ENCODE results near the gene ADAMTS7. TPM values are rescaled to one million over a fixed set of nuclear protein-coding genes. Genes with fewer than 3 reads are reported as not detected.
A peak's percentile ranks its signal among the peaks of the same experiment; 100 is the strongest.
"Not testable (repeated sequence)": the region's sequence is repeated elsewhere in the genome, so short reads cannot be mapped to it uniquely, and the experiment has no call there.

The ADAMTS7 gene
- polyA plus RNA-seq, 3 donors, result 25.2 to 38.8 (median 34.1) TPM

DNA sequence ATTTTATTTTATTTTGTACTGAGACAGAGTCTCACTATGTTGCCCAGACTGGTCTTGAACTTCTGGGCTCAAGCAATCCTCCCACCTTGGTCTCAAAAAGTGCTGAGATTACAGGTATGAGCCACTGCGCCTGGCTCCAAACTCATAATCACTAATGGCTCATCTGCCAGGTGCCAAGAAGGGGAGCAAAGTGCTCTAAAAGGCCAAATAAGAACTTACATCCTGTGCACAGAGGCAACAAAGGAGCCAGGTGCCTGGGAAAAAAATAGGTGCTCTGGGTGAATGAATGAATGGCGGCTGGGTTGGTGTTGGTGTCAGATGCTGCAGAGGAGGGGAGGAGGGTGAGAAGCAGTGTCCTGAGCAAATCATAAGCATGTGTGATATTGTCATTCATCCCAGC is 25.9 kb upstream of the ADAMTS7 start:
- no peak for DNase-seq

DNA sequence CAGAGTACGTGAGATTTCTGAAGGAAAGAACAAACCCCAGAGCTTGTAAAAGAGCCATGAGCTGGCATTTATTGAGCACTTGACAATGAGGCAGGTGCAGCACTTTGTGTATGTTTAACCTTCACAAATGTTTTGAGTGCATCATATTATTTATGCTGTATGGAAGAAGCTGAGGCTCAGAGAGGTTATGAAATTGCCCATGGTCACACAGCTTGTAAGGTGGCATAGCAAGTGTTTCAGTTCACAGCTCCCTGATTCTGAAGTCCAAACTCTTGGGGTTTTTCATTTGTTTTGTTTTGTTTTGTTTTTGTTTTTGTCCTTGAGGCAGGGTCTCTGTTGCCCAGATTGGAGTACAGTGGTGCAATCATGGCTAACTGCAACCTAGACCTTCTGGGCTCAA is 25.1 kb upstream of the ADAMTS7 start:
- DNase-seq, result no peak

GRCh38 chr15:78831229-78832207 is 20.3 kb upstream of the ADAMTS7 start:
- no peak for DNase-seq

- no peak for DNase-seq
Observed at GRCh38 chr15:78830514-78831228, 19.4 kb upstream of the ADAMTS7 start.

DNA sequence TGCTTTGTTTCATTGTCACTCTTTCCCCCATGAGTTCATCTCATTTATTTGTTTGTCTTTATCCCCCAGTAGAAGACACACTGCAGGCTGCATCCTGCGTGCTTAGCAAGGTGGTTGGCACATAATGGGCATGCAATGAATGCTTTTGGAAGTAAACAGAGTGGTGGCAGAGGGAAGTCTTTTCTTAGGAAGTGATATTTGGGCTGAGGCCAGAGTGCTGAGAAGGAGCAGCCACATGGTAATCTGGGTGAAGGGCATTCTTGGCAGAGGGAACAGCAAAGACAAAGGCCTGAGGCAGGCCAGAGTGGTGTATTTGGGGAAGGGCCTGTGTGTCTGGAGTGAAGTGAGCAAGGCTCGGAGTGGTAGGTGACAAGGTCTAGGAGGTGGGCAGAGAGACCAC is 17.7 kb upstream of the ADAMTS7 start:
- DNase-seq, result no peak

GRCh38 chr15:78822514-78822913 is 11.2 kb upstream of the ADAMTS7 start:
- DNase-seq, result no peak

DNA sequence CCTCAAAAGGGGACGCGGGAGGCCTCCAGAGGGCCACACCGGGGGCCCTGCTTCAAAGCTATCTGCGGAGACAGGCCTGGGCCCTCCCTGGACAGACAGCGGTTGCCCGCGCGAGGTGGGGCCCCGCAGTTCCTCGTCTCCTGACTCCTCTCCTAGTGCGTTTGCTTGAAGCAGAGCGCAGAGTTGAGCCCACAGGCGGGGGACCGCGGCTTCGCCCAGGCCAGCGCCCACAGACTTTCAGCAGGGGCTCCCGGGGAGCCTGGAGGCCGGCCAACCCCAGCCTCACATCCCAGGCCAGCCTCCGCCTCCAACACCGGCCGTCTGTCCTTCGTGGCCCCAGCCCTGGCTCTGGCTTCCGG is 540 bp upstream of the ADAMTS7 start:
- no peak for DNase-seq

DNA sequence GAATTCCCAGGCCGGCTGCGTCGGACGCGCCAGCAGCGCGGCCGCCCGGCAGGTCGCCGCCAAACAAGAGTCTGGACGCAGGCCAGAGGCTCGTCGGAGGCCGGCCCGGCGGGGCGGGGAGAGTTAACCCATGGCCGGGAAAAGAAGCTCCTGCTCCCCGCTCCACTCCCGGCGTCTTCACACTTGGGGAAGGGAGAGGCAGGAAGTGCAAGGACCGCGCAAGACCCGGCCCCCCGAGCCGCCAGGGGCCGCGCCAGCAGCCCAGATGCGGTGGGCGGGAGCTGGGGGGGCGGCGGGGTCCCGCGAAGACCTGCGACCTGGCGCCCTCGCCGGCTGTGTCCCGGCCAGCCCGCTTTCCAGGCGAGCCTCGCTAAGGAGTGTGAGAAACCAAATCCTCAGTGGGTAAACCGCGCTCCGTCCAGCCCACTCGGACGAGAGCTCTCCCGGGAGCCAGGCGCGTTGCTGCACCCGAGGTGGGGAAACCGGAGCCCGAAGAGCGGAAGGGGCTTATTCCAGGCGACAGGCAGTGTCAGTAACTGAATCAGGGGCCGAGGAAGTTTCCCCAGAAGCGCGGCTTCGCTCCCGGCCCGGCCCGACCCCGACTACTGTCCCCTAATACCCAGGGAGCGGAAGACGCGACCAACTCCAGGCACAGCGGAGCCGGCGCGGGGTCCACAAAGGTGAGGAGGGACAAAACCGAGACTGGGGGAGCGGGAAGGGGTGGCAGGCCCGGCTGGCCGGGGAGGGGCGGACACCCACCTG is 721 bp downstream of the ADAMTS7 start:
- peak; percentile 57 for DNase-seq

DNA sequence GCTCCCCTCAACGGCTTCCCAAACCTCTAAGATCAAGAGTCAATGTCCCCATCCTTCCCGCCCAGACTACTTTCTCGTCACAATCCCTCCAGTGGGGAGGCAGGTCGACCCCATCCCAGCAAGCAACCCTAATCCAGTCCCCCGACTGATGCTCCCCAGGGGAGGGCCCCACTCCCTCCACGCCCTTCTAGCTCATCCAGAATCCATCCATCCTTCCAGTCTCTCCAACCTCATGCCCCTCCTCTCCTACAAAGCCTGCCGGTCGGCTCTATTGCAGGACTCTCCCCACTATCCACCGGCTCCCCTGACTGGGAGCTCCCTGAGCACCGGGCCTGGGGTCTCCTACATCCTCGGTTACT is 1.3 kb downstream of the ADAMTS7 start:
- no peak for DNase-seq

DNA sequence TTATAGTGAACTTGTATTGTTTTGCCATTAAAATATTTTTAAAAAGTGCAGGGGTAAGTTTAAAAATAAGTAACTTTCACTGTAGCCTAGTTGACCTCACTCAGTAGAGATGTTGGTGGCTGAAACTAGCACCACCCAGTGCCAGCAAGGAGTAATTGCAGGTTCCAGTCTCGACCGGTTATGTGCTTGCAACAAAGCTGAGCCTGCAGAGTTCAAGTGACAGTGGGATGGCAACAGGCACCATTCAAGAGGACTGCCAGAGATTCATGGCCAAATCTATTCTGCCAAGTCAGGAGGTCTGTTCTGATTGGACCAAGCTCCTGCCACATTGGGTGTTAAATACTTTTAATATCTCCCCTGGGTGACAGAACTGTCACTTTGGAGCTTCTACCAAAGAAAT is 2.7 kb downstream of the ADAMTS7 start:
- no peak for DNase-seq

- DNase-seq, result no peak
Observed at GRCh38 chr15:78807359-78807758, 3.9 kb downstream of the ADAMTS7 start.

DNA sequence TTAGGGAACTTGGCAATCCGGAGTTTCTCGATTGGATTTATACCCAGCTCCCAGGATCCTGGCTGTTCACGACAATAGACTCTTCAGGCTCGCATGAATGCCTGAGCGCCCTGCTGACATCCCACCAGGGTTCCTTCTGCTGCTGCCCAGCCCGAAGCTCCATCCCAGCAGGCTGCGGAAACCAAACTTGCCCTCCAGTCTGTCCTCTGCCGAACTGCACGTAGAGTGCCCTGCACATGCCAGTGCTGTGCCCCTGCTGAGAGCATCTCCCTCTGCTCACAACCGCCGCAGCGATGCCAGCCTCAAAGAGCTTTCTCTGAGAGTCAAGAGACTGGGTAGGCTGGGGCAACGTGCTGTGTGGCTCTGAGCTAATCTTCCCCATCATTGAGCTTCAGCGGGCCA is 6.9 kb downstream of the ADAMTS7 start:
- no peak for DNase-seq

DNA sequence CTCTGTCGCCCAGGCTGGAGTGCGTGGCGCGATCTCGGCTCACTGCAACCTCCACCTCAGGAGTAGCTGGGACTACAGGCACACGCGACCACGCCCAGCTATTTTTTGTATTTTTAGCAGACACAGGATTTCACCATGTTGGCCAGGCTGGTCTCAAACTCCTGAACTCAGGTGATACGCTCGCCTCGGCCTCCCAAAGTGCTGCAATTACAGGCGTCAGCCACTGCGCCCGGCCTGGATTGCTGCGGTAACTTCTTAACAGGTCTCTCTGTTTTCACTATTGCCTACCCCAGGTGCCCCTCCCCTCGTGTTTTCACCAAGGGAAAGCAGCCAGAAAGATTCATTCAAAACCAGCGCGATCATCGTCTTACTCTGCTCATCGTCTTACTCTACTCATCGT is 10.5 kb downstream of the ADAMTS7 start:
- no peak for DNase-seq

- DNase-seq, result no peak
Observed at GRCh38 chr15:78800189-78800588, 11.1 kb downstream of the ADAMTS7 start.

GRCh38 chr15:78799102-78799501 is 12.2 kb downstream of the ADAMTS7 start:
- DNase-seq, result not testable (repeated sequence)

DNA sequence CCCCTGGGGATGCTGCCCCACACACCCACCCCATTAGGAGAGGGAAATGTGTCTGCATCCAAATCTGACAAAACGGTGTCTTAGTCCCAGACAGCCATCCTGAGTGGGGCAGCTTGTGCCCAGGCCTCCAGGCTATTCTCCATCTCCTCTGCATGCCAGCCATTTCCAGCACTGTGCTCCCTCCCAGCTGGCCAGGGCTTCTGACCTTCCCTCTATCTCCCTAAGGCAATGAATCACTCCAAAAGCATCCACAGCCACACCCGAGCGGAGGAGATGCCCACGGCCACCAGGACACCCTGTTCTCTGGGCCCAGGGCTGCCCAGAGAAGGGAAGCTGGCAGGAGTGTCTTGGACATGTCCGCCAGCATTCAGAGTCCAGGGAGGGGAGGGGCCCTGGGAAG is 12.9 kb downstream of the ADAMTS7 start:
- not testable (repeated sequence) for DNase-seq

DNA sequence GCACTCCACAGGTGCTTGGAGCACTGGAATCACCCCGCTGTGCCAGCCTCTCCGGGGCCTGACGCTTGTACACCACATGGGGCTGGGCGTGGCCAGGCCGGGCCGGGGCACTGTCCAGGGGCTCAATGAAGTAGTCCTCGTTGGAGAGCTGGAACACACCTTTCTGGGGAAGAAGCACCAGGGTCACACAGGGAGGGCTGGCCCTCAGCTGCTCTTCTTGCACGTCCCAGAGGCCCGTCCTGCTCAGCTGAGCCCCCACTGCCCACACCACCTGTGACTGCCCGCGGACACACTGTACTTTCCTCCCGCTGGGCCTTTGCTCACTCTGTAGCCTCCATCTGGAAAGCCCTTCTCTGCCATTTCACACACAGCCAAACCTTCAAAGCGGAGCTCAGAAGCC is 13.3 kb downstream of the ADAMTS7 start:
- DNase-seq, result no peak

DNA sequence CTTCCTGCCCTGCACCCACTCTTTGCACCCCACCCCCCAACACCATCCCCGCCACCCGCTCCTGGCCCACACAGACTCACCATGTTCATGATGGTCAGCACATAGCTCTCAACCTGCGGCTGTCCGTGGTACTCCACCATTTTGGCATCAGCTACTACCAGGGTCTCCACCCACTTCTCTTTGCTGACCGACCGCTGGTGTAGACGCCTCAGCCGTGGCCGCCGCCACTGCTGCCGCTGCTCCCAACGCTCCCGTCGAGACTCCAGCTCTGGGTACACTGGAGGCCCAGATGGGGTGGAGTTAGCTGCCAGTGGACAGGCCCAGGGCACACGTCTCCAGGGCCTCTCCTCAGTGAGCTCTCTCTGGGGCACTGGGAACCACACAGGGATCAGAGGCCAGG is 14.8 kb downstream of the ADAMTS7 start:
- no peak for DNase-seq

DNA sequence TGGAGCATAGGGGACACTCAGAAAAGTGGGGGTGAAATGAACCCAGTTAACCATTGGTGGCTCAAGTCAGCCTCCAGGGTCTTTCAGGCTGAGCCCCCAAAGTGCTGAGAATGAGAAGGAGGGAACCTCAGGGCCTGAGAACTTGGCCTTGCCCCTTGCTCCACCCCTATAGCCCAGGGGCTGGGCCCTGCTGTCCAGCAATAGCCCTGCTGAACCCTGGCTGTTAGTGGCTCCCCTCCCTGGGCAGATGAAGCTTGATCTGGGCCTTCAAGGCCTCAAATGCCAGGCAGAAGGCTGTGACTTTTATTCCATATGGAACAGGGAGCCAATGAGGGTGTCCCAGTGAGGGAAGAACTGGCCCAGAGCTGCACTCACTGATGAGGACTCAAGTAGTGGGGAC is 16.2 kb downstream of the ADAMTS7 start:
- DNase-seq, result no peak

GRCh38 chr15:78794446-78794845 is 16.8 kb downstream of the ADAMTS7 start:
- DNase-seq, result not testable (repeated sequence)

- no peak for DNase-seq
Observed at GRCh38 chr15:78791357-78791756, 19.9 kb downstream of the ADAMTS7 start.

DNA sequence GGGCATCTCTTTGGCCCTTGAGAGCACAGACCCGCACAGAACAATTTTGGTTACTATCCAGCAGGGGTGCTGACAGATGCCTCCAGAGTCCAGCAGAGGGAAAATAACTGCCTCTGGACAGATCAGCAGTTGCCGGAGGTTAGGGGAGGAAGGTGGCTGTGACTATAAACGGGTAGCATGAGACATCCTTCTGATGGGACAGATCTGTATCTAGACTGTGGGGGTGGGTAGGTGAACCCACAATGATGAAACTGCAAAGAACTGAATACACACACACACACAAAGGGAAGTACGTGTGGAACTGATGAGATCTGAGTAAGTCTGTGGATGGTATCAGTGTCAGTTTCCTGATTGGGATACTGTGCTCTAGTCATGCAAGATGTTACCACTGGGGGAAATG is 21.2 kb downstream of the ADAMTS7 start:
- no peak for DNase-seq

- DNase-seq, result no peak
Observed at GRCh38 chr15:78789615-78790014, 21.6 kb downstream of the ADAMTS7 start.

Measured in renal pelvis (tissue), 4 donors.